Mucosa of descending colon (tissue), 3 donors: ENCODE results near the gene FBXO11. TPM values are rescaled to one million over a fixed set of nuclear protein-coding genes. Genes with fewer than 3 reads are reported as not detected.

Experiments used
- ATAC-seq: fragments of 200-7000 bp; cut with Tn5 transposase; one replicate; pipeline ENCODE4 v1.9.1; 2020; ENCODE audit warnings: mild to moderate bottlenecking, moderate library complexity
- DNase-seq, 3 donors: peaks; one replicate each; pipeline ENCODE4 v3.0.0-alpha.2; 2020
- H3K36me3 ChIP-seq: fragments of 200-600 bp; one replicate; pipeline ENCODE4 v1.8.0; 2021; ENCODE audit warnings: low read depth, mild to moderate bottlenecking
- H3K4me1 ChIP-seq: fragments of 200-600 bp; one replicate; pipeline ENCODE4 v1.8.0; 2021; ENCODE audit warnings: low read depth, mild to moderate bottlenecking
- H3K4me3 ChIP-seq: fragments of 200-600 bp; one replicate; pipeline ENCODE4 v1.8.0; 2021; ENCODE audit warnings: mild to moderate bottlenecking
- H3K9me3 ChIP-seq: fragments of 200-600 bp; one replicate; pipeline ENCODE4 v1.8.0; 2021; ENCODE audit warnings: mild to moderate bottlenecking
- intact Hi-C, 2 donors: fragments of 100-400 bp; cut with DNase I in 1 of 2; cut with micrococcal nuclease in 1 of 2; formaldehyde crosslinking; loops; one replicate each; pipeline versions ENCODE4 v1.11.0 to v1.11.1; 2022; cut with DNase I, micrococcal nuclease
- total RNA-seq, 3 donors: library from RNA; stranded (reverse); fragmentation: NEBNext Ultra II Directional in 2 of 3; extraction: Animal tissue kit (Norgen Biotek cat#: 25700) in 2 of 3; gene quantifications; one replicate each; pipeline versions ENCODE4 v1.2.1 to v1.2.4, GENCODE V29; 2021 to 2023
- TF ChIP-seq, protein P1 (sequence below): fragments of 200-600 bp; IDR thresholded peaks from one replicate; pipeline ENCODE4 v1.8.0; 2022; ENCODE audit warnings: antibody characterized with exemption, mild to moderate bottlenecking
- donor health status: DM: no; HTN: no; CAD: no; lungs with moderate emphysema.
- donor health status: DM: no; HTN: no; CAD: no.
- donor health status: DM: no; HTN: yes; CAD: no.

Gene FBXO11
- total RNA-seq, 3 donors from 2014 or later = 40.7 to 70.4 (median 46.7) TPM

DNA sequence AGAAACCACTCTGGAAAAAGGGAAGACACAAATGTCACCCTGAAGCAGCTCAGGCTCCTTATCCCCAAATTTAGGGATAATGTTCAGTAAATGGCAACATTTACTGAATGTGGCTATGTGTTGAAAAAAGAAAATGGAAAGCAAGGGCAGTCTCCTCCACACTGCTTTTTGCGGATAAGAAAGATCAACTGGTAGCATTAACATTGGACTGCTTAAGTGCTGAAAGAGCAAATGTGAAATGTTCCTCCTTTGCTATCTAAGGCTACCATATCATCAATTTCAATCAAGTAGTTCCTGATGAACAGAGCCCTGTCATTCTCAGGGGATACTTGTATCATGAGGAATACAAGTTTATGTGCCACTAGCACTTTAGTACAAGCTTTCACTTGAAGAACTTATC lies 12.5 kb downstream of the FBXO11 start:
- DNase-seq (no peak), ATAC-seq (no peak)
- intact Hi-C loops = no loop called here
- Histone ChIP-seq H3K4me1 (peaks cover 10% of the 10 kb centered on the region), H3K4me3 (no peak overlapping the region), H3K9me3 (no peaks in the 10 kb centered on the region), H3K36me3 (no peaks in the 10 kb centered on the region)
- TF ChIP-seq, protein P1, sequence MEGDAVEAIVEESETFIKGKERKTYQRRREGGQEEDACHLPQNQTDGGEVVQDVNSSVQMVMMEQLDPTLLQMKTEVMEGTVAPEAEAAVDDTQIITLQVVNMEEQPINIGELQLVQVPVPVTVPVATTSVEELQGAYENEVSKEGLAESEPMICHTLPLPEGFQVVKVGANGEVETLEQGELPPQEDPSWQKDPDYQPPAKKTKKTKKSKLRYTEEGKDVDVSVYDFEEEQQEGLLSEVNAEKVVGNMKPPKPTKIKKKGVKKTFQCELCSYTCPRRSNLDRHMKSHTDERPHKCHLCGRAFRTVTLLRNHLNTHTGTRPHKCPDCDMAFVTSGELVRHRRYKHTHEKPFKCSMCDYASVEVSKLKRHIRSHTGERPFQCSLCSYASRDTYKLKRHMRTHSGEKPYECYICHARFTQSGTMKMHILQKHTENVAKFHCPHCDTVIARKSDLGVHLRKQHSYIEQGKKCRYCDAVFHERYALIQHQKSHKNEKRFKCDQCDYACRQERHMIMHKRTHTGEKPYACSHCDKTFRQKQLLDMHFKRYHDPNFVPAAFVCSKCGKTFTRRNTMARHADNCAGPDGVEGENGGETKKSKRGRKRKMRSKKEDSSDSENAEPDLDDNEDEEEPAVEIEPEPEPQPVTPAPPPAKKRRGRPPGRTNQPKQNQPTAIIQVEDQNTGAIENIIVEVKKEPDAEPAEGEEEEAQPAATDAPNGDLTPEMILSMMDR = no peak

DNA sequence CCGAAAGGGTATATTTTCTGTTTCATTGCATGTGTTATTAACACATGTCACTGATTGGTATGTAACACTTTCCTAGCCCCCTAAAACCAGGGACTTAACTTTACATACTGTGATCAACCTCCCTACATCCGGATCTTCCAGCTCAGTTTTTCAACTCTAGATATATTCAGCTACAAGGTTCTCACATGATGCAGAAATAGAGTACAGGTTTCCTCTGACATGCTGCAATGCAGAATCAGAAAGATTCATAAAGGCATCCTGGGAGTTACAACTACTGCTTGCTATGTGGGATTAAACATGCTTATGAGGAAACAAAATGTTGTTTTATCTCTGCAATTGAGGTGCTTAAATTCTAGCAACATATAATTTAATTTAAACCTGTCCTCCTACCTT lies 14.0 kb downstream of the FBXO11 start:
- ATAC-seq (no peak), DNase-seq (no peak)
- H3K36me3 ChIP-seq = no peaks in the 10 kb centered on the region
- TF ChIP-seq, protein P1 = no peak
- peaks cover 5% of the 10 kb centered on the region for H3K4me1 ChIP-seq
- intact Hi-C loops = no loop called here
- no peak overlapping the region for H3K4me3 ChIP-seq
- H3K9me3 ChIP-seq = no peaks in the 10 kb centered on the region

DNA sequence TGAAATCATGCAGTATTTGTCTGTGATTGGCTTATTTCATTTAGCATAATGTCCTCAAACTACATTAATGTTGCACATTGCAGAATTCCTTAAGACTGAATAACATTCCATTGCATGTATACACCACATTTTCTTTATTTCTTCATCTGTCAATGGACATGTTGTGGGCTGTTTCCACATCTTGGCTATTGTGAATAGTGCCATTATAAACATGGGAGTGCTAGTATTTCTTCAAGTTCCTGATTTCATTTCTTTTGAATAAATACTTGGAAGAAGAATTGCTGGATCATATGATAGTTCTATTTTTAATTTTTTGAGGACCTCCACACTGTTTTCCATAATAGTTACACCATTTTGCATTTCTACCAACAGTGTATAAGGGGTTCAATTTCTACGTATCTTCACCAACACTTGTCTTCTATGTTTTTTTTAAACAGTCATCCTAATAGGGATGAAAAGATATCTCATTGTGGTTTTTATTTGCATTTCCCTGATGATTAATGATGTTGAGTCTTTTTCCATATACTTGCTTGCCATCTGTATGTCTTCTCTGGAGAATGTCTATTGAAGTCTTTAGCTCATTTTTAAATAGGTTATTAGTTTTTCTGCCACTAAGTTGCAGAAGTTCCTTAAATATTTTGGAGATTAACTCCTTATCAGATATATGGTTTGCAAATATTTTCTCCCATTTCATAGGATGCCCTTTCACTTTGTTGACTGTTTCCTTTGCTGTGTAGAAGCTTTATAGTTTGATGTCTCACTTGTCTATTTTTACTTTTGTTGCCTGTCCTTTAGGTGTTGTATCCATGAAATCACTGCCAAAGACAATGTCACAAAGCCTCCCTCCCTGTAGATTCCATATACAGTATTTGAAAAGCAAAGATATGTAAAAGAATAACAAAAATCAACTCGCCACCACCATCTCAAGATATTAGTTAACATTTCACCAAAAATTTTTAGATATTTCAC lies 14.6 kb downstream of the FBXO11 start:
- intact Hi-C loops = no loop called here
- Histone ChIP-seq H3K4me1 (peaks cover 5% of the 10 kb centered on the region), H3K36me3 (no peaks in the 10 kb centered on the region), H3K4me3 (no peak overlapping the region), H3K9me3 (no peaks in the 10 kb centered on the region)
- TF ChIP-seq, protein P1 = no peak
- DNase-seq (no peak), ATAC-seq (no peak)

DNA sequence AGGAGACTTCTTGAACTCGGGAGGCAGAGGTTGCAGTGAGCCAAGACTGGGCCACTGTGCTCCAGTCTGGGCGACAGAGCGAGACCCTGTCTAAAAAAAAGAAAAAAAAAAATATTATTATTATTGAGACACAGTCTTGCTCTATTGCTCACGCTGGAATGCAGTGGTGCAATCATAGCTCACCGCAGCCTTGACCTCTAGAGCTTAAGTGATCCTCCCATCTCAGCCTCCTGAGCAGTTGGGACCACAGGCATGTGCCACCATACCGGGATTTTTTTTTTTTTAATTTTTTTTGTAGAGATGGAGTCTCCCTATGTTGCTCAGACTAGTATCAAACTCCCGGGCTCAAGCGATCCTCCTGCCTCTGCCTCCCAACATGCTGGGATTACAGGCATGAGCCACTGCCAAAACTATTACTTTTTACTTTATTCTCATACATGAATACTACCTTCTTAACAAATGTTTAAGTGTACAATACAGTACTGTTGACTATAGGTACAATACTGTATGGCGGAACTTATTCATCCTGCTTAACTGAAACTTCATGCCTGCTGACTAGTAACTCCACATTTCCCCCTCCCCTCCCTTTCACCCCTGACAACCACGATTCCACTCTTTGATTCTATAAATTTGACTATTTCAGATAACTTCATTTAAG lies 15.5 kb downstream of the FBXO11 start:
- Histone ChIP-seq H3K36me3 (no peaks in the 10 kb centered on the region), H3K4me1 (peaks cover 5% of the 10 kb centered on the region), H3K4me3 (no peak overlapping the region), H3K9me3 (no peaks in the 10 kb centered on the region)
- intact Hi-C loops = no loop called here
- TF ChIP-seq, protein P1 = no peak
- DNase-seq (no peak), ATAC-seq (no peak)

DNA sequence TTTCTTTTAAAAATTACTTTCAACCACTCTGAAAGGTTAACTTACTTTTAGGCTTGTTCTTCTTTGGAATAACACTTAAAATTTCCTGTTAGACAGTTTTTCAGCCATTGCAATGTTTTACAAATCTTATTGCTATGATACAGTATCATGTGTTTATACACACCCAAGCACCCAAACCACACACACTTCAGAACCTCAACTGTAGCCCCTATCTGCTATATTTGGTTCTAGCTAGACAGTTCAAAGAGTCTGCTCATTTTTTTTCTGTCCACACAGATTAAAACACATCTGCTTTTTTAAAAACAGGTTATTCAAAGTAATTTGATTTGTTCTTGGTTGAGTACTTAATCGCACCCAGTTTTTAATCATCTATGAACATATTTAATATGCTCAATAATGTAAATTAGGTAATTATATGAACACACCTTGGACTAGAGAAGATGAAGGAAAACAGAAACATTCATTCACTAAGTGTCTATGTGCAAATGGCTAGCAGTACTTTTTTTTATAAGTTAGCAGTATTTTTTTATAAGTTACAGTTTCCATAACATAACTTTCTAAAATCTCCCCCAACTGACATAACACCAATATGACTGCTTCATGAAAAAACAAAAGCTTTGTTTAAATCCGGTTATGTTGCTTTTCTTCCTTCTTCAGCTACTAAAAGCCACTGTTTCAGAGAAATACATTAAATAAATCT lies 17.6 kb downstream of the FBXO11 start:
- DNase-seq (no peak), ATAC-seq (peak; percentile 43)
- H3K4me3 ChIP-seq = no peak overlapping the region
- H3K9me3 ChIP-seq = no peaks in the 10 kb centered on the region
- intact Hi-C loops = no loop called here
- TF ChIP-seq, protein P1 = no peak
- no peaks in the 10 kb centered on the region for H3K4me1 ChIP-seq
- H3K36me3 ChIP-seq = no peaks in the 10 kb centered on the region
